H1 (cell line): ENCODE data around the gene UBALD1. TPM values are rescaled to one million over a fixed set of nuclear protein-coding genes. Genes with fewer than 3 reads are reported as not detected.

Experiments used
- CTCF ChIA-PET: fragments of 300-600 bp; sonication (Branson Sonifier 250); formaldehyde crosslinking; loops from one replicate; lab custom pipeline; 2021; ENCODE audit not compliant: partially characterized antibody; lab: Charles Lee
- POLR2A ChIA-PET: fragments of 300-600 bp; sonication (Branson Sonifier 250); formaldehyde crosslinking; loops from one replicate; lab custom pipeline; 2021; ENCODE audit warnings: inconsistent platforms; ENCODE audit not compliant: partially characterized antibody; lab: Charles Lee
- DNase-seq, 2 experiments: peaks; one replicate each; pipeline versions ENCODE4 v3.0.0 to v3.0.0-alpha.2; 2010 to 2022; ENCODE audit warnings: low spot score in 2 of 2, low read depth in 1 of 2, mixed read lengths in 1 of 2
- FAIRE-seq: peaks from 2 replicates; lab custom pipeline; 2011; peaks lifted over from hg19 to GRCh38; lab: Jason Lieb, UNC
- H2AFZ ChIP-seq: 2 replicates; pipeline ENCODE4 v1.8.1; 2012; ENCODE audit warnings: low read length, inconsistent platforms
- H2AK5ac ChIP-seq: 2 replicates; pipeline ENCODE4 v1.6.1; 2013; ENCODE audit warnings: low read depth, low read length
- H2BK120ac ChIP-seq: replicated peaks from 2 replicates; pipeline ENCODE3; 2013; ENCODE audit warnings: low read depth, low read length, inconsistent platforms
- H2BK12ac ChIP-seq: 2 replicates; pipeline ENCODE4 v1.6.1; 2013; ENCODE audit warnings: low read depth, low read length
- H2BK15ac ChIP-seq: 2 replicates; pipeline ENCODE4 v1.6.1; 2013; ENCODE audit warnings: low read length
- H2BK20ac ChIP-seq: 2 replicates; pipeline ENCODE4 v1.6.1; 2013; ENCODE audit warnings: low read length
- H2BK5ac ChIP-seq: 2 replicates; pipeline ENCODE4 v1.6.1; 2013; ENCODE audit warnings: low read depth, low read length
- H3K14ac ChIP-seq: 2 replicates; pipeline ENCODE4 v1.6.1; 2013; ENCODE audit warnings: inconsistent platforms; ENCODE audit not compliant: insufficient read length
- H3K18ac ChIP-seq: 2 replicates; pipeline ENCODE4 v1.6.1; 2013; ENCODE audit warnings: low read length; ENCODE audit errors: extremely low read depth
- H3K23ac ChIP-seq: 2 replicates; pipeline ENCODE4 v1.6.1; 2013; ENCODE audit warnings: inconsistent platforms; ENCODE audit not compliant: insufficient read length
- H3K23me2 ChIP-seq: 2 replicates; pipeline ENCODE4 v1.6.1; 2013; ENCODE audit warnings: low read depth, low read length
- H3K27ac ChIP-seq: 2 replicates; pipeline ENCODE4 v1.6.1; 2011; ENCODE audit warnings: low read depth, low read length, inconsistent platforms
- H3K27me3 ChIP-seq, 4 experiments: replicated peaks in 1 of 4; 1 replicate in 1 of 4; 2 replicates in 3 of 4; pipeline versions ENCODE4 v1.6.1 to v1.8.1; 2011 to 2013; ENCODE audit warnings: low read length in 3 of 4, mild to moderate bottlenecking in 3 of 4, inconsistent platforms in 2 of 4, mixed read lengths in 2 of 4, moderate library complexity in 1 of 4; ENCODE audit not compliant: control insufficient read depth in 3 of 4, insufficient read depth in 3 of 4; ENCODE audit errors: extremely low read depth in 1 of 4
- H3K36me3 ChIP-seq, 4 experiments: 2 replicates each; pipeline versions ENCODE4 v1.6.1 to v1.8.1; 2011 to 2013; ENCODE audit warnings: mild to moderate bottlenecking in 4 of 4, low read length in 3 of 4, moderate library complexity in 2 of 4, control low read depth in 1 of 4, inconsistent platforms in 1 of 4; ENCODE audit not compliant: insufficient read depth in 4 of 4, control insufficient read depth in 2 of 4
- H3K4ac ChIP-seq: replicated peaks from 2 replicates; pipeline ENCODE3; 2013; ENCODE audit warnings: low read length, low read depth, mixed read lengths, inconsistent platforms; ENCODE audit not compliant: insufficient read length
- H3K4me1 ChIP-seq, 4 experiments: replicated peaks in 1 of 4; 1 replicate in 1 of 4; 2 replicates in 3 of 4; pipeline versions ENCODE4 v1.6.1 to v1.8.1; 2011 to 2013; ENCODE audit warnings: low read length in 3 of 4, inconsistent platforms in 2 of 4, mixed read lengths in 1 of 4; ENCODE audit not compliant: insufficient read depth in 4 of 4, control insufficient read depth in 3 of 4
- H3K4me2 ChIP-seq, 2 experiments: 2 replicates each; pipeline versions ENCODE4 v1.6.1 to v1.8.1; 2011 to 2013; ENCODE audit warnings: low read depth in 2 of 2, low read length in 2 of 2, control low read depth in 1 of 2, inconsistent platforms in 1 of 2, mild to moderate bottlenecking in 1 of 2; ENCODE audit not compliant: insufficient read depth in 1 of 2
- H3K4me3 ChIP-seq, 4 experiments: fragments of 200-600, 300-600 bp in 1 of 4; sonication (generic), shearing (Covaris generic), sonication (Bioruptor Twin) in 1 of 4; 2 replicates each; pipeline versions ENCODE4 v1.5.1 to v1.8.1; 2011 to 2016; ENCODE audit warnings: low read length in 4 of 4, low read depth in 3 of 4, control low read depth in 2 of 4, inconsistent platforms in 2 of 4, mild to moderate bottlenecking in 2 of 4, mixed read lengths in 1 of 4, moderate library complexity in 1 of 4; ENCODE audit not compliant: insufficient read depth in 2 of 4; ENCODE audit errors: extremely low read depth in 1 of 4
- H3K56ac ChIP-seq: replicated peaks from 2 replicates; pipeline ENCODE3; 2013; ENCODE audit warnings: low read depth, mild to moderate bottlenecking, mixed read lengths, low read length, inconsistent platforms; ENCODE audit not compliant: insufficient read length
- H3K79me1 ChIP-seq: 2 replicates; pipeline ENCODE4 v1.6.1; 2013; ENCODE audit warnings: low read depth, low read length, control low read depth
- H3K79me2 ChIP-seq, 2 experiments: 2 replicates each; pipeline versions ENCODE4 v1.6.1 to v1.8.1; 2012 to 2013; ENCODE audit warnings: low read length in 2 of 2, mild to moderate bottlenecking in 2 of 2, inconsistent platforms in 1 of 2; ENCODE audit not compliant: insufficient read depth in 2 of 2, control insufficient read depth in 1 of 2
- H3K9ac ChIP-seq, 4 experiments: replicated peaks in 1 of 4; 1 replicate in 1 of 4; 2 replicates in 3 of 4; pipeline versions ENCODE4 v1.6.1 to v1.8.1; 2011 to 2013; ENCODE audit warnings: low read depth in 3 of 4, low read length in 3 of 4, control low read depth in 2 of 4, mild to moderate bottlenecking in 2 of 4, moderate library complexity in 2 of 4, inconsistent platforms in 1 of 4; ENCODE audit errors: extremely low read depth in 1 of 4
- H3K9me3 ChIP-seq, 2 experiments: 2 replicates each; pipeline versions ENCODE4 v1.6.1 to v1.8.1; 2012 to 2013; ENCODE audit warnings: mild to moderate bottlenecking in 2 of 2, moderate library complexity in 2 of 2, control low read depth in 1 of 2, inconsistent platforms in 1 of 2, low read depth in 1 of 2, low read length in 1 of 2, mixed read lengths in 1 of 2; ENCODE audit not compliant: insufficient read depth in 2 of 2
- H4K20me1 ChIP-seq, 2 experiments: replicated peaks in 1 of 2; 2 replicates each; pipeline versions ENCODE3 to v1.8.1; 2011 to 2013; ENCODE audit warnings: inconsistent platforms in 2 of 2, low read length in 2 of 2, mild to moderate bottlenecking in 1 of 2; ENCODE audit not compliant: insufficient read depth in 2 of 2, control insufficient read depth in 1 of 2
- H4K5ac ChIP-seq: 2 replicates; pipeline ENCODE4 v1.6.1; 2013; ENCODE audit warnings: low read length, low read depth, mixed read lengths, inconsistent platforms; ENCODE audit not compliant: insufficient read length
- H4K8ac ChIP-seq: 2 replicates; pipeline ENCODE4 v1.8.0; 2013; ENCODE audit warnings: mild to moderate bottlenecking, moderate library complexity, low read length, inconsistent platforms; ENCODE audit not compliant: insufficient read depth; ENCODE audit errors: extremely low read depth
- H4K91ac ChIP-seq: replicated peaks from 2 replicates; pipeline ENCODE3; 2013; ENCODE audit warnings: low read length, mixed read lengths, inconsistent platforms; ENCODE audit not compliant: insufficient read length
- CTBP2 ChIP-seq: IDR thresholded peaks from 2 replicates; pipeline ENCODE4 v1.7.0; 2011; ENCODE audit warnings: borderline replicate concordance, mild to moderate bottlenecking, moderate library complexity, mixed read lengths, low read length; ENCODE audit not compliant: insufficient read depth, insufficient read length
- HDAC2 ChIP-seq, 2 experiments: fragments of 300-600 bp in 1 of 2; sonication (generic) in 1 of 2; IDR thresholded peaks; 2 replicates each; pipeline ENCODE4 v1.6.1; 2011 to 2012; ENCODE audit warnings: low read depth in 2 of 2, low read length in 2 of 2, mild to moderate bottlenecking in 2 of 2, moderate library complexity in 2 of 2, borderline replicate concordance in 1 of 2, inconsistent platforms in 1 of 2
- JUN ChIP-seq: IDR thresholded peaks from 2 replicates; pipeline ENCODE4 v1.6.1; 2011; ENCODE audit warnings: low read depth, mild to moderate bottlenecking, improper control_type of control experiment, low read length
- JUND ChIP-seq: IDR thresholded peaks from 2 replicates; pipeline ENCODE4 v1.6.1; 2011; ENCODE audit warnings: mild to moderate bottlenecking, improper control_type of control experiment, low read length
- KDM5A ChIP-seq: fragments of 200-600 bp; IDR thresholded peaks from 2 replicates; pipeline ENCODE4 v1.7.1; 2012; ENCODE audit warnings: mild to moderate bottlenecking, low read length, inconsistent platforms, mixed read lengths
- RNF2 ChIP-seq: fragments of 200-900, 300-1000 bp; sonication (generic); IDR thresholded peaks from 2 replicates; pipeline ENCODE4 v1.7.1; 2016; ENCODE audit warnings: borderline replicate concordance, low read depth, mild to moderate bottlenecking, antibody characterized with exemption, low read length; ENCODE audit not compliant: poor library complexity, severe bottlenecking; ENCODE audit errors: missing control alignments
- SIX5 ChIP-seq: IDR thresholded peaks from 2 replicates; pipeline ENCODE4 v1.6.1; 2011; ENCODE audit warnings: mild to moderate bottlenecking, low read depth, low read length
- WGBS, 2 experiments: shearing (Covaris generic) in 1 of 2; methylation state at CpG; one replicate each; pipeline versions ENCODE4 v1.1.6 to v1.1.7; 2013 to 2015; ENCODE audit warnings: low lambda C conversion rate in 2 of 2, mixed read lengths in 2 of 2, inconsistent platforms in 1 of 2, low coverage in 1 of 2, missing lambda C conversion rate in 1 of 2; ENCODE audit not compliant: insufficient replicate concordance in 2 of 2, insufficient coverage in 1 of 2, insufficient read length in 1 of 2; ENCODE audit errors: extremely low coverage in 1 of 2, missing lambda C conversion rate in 1 of 2; 5-methylcytosine and 5-hydroxymethylcytosine counted together
- polyA plus RNA-seq, 7 experiments: library from polyadenylated mRNA; depleted of rRNA in 3 of 7; stranded (reverse) in 5 of 7; unstranded in 2 of 7; fragments of >200 nt in 5 of 7; fragments of 200-250 nt in 2 of 7; gene quantifications; 1 replicate in 5 of 7; 2 replicates in 1 of 7; 4 replicates in 1 of 7; pipeline versions ENCODE4 v1.2.1 to v1.2.3, GENCODE V29; 2011 to 2013; ENCODE audit warnings: missing spikeins in 2 of 7, mixed read lengths in 2 of 7
- total RNA-seq: library from RNA; stranded (reverse); fragmentation: NEBNext Ultra II Directional; extraction: Animal tissue kit (Norgen Biotek cat#: 25700); gene quantifications from 2 replicates; pipeline ENCODE4 v1.2.1, GENCODE V29; 2021

UBALD1 gene
- total and polyA plus RNA-seq, 2 of the 8 experiments (the other 6 are each of a cell fraction or from before 2014, with no cell fraction given): 28.6 to 62.0 TPM

DNA sequence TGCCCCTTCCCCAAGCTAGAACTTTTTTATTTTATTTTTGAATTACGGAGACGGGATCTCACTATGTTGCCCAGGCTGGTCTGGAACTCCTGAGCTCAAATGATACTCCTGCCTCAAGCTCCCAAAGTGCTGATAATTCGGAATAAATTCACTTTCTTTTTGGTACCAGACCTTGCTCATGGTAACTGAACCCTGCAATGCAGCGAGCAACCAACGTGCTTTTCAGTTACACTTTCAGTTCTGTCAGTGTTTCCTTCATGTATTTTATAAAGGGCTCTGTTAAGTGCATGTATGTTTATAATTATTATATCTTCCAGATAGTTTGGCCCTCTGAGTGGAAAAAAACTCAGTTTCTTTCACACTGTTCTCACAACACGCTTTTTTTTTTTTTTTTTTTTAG, 44.6 kb downstream of the UBALD1 start:
- no peaks in the 10 kb centered on the region for H4K20me1 ChIP-seq
- no peak overlapping the region for H4K8ac ChIP-seq
- H3K23me2 ChIP-seq: no peaks in the 10 kb centered on the region
- peaks cover 9 to 19% (median 11%) of the 10 kb centered on the region in 4 experiments for H3K4me1 ChIP-seq
- no peak overlapping the region for H3K4ac ChIP-seq
- TF ChIP-seq JUN (no peak), CTBP2 (no peak), KDM5A (no peak), SIX5 (no peak), JUND (no peak), RNF2 (no peak), HDAC2 (IDR thresholded peaks at IDR 0.05; ENCODE audit: borderline replicate concordance in 1 of 2, low read depth in 2 of 2, low read length in 2 of 2) (no peak)
- no peaks in the 10 kb centered on the region for H3K9me3 ChIP-seq
- H3K14ac ChIP-seq: no peak overlapping the region
- peak overlapping the region; percentile 39 to 56; a peak in 2 of 4 replicates for H3K4me2 ChIP-seq
- no peaks in the 10 kb centered on the region; a peak in 1 of 7 replicates for H3K27me3 ChIP-seq
- H3K18ac ChIP-seq: peak overlapping the region; percentile 75
- peak overlapping the region; percentile 4 for H4K91ac ChIP-seq
- H2BK20ac ChIP-seq: 0 out of 2 replicates have a peak overlapping the region, but pooled peaks have one; percentile 98
- no peaks in the 10 kb centered on the region for H3K79me2 ChIP-seq
- no peak overlapping the region for H3K9ac ChIP-seq
- peak overlapping the region; percentile 96 for H2BK12ac ChIP-seq
- WGBS, 2 experiments: 74% methylated on average over 6 of the region's 6 CpGs; no CpG with 5 or more reads in 1 of the 2 experiments
- DNase-seq (no peak), FAIRE-seq (no peak)
- H2AK5ac ChIP-seq: peak overlapping the region; percentile 89
- H4K5ac ChIP-seq: no peak overlapping the region
- no peaks in the 10 kb centered on the region for H3K79me1 ChIP-seq
- no peak overlapping the region for H3K56ac ChIP-seq
- no peak overlapping the region for H3K23ac ChIP-seq
- H2BK5ac ChIP-seq: peak overlapping the region; percentile 86; the same call in 1 of the 2 replicates
- no peaks in the 10 kb centered on the region for H3K36me3 ChIP-seq
- H2BK120ac ChIP-seq: no peak overlapping the region
- ChIA-PET CTCF (interaction anchor here (0.9 to 8.9 kb wide), 8 partner anchors 9 to 80 kb away, joined by 3 to 143 read pairs (median 5); partner anchors contain the start of gene C16orf96), POLR2A (interaction anchor here (0.7 to 2.1 kb wide), 13 partner anchors 9 to 52 kb away, joined by 3 to 9 read pairs (median 4); partner anchors contain the start of genes C16orf96, CDIP1 and UBALD1)
- peak overlapping the region in 1 of 4 experiments; percentile 41; a peak in 1 of 8 replicates for H3K4me3 ChIP-seq
- H2AFZ ChIP-seq: no peak overlapping the region
- peak overlapping the region; percentile 76; the same call in 1 of the 2 replicates for H3K27ac ChIP-seq
- H2BK15ac ChIP-seq: no peak overlapping the region
